Progenitor cell of endocrine pancreas (in vitro differentiated cells): ENCODE results near the gene FMR1NB. TPM values are rescaled to one million over a fixed set of nuclear protein-coding genes. Genes with fewer than 3 reads are reported as not detected.

Experiments used
- DNase-seq: peaks from one replicate; pipeline ENCODE4 v3.0.0; 2021; ENCODE audit warnings: low spot score; ENCODE audit not compliant: unreplicated experiment
- H3K27ac Mint-ChIP-seq: 2 replicates; pipeline ENCODE4 v1.8.0; 2021; ENCODE audit warnings: mild to moderate bottlenecking, moderate library complexity, mixed read lengths
- H3K27me3 Mint-ChIP-seq: 2 replicates; pipeline ENCODE4 v1.8.0; 2021; ENCODE audit warnings: mixed read lengths
- H3K36me3 Mint-ChIP-seq: 2 replicates; pipeline ENCODE4 v1.8.0; 2022; ENCODE audit warnings: mixed read lengths; ENCODE audit not compliant: insufficient read depth
- H3K4me1 Mint-ChIP-seq: 2 replicates; pipeline ENCODE4 v1.8.0; 2021; ENCODE audit warnings: low read depth, mixed read lengths
- H3K4me3 Mint-ChIP-seq: 2 replicates; pipeline ENCODE4 v1.8.0; 2021; ENCODE audit warnings: low read depth, mild to moderate bottlenecking, moderate library complexity, mixed read lengths
- H3K9me3 Mint-ChIP-seq: 2 replicates; pipeline ENCODE4 v1.8.0; 2021; ENCODE audit warnings: low read depth, mixed read lengths
- total RNA-seq: library from RNA; stranded (reverse); gene quantifications from 2 replicates; pipeline ENCODE4 v1.2.1, GENCODE V29; 2021
- TF ChIP-seq, protein P1 (sequence below): fragments of 200-600 bp; sonication (generic); IDR thresholded peaks from one replicate; pipeline ENCODE4 v1.5.0; 2021; ENCODE audit warnings: antibody characterized with exemption, mild to moderate bottlenecking; ENCODE audit not compliant: unreplicated experiment

Gene FMR1NB
- total RNA-seq, 1 donor from 2014 or later = not detected

DNA sequence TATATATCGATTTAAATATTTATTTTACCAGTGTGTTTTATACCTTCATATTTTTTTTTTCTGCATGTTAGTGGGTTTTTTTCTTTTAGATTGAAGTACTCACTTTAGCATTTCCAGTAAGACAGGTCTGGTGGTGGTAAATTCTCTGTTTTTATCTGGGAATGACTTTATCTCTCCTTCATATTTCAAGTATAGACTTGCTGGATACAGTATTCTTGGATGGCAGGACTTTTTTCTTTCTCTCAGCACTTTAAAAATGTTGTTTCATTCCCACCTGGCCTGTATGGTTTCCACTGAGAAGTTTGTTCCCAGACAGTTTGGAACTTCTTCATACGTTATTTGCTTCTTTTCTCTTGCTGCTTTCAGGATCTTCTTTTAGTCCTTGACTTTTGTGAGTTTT is 86.1 kb downstream of the FMR1NB start:
- Mint-ChIP-seq H3K36me3 (no peaks in the 10 kb centered on the region), H3K27ac (no peak overlapping the region), H3K4me1 (no peaks in the 10 kb centered on the region), H3K27me3 (no peaks in the 10 kb centered on the region), H3K9me3 (peaks cover 35% of the 10 kb centered on the region), H3K4me3 (no peak overlapping the region)
- TF ChIP-seq, protein P1, sequence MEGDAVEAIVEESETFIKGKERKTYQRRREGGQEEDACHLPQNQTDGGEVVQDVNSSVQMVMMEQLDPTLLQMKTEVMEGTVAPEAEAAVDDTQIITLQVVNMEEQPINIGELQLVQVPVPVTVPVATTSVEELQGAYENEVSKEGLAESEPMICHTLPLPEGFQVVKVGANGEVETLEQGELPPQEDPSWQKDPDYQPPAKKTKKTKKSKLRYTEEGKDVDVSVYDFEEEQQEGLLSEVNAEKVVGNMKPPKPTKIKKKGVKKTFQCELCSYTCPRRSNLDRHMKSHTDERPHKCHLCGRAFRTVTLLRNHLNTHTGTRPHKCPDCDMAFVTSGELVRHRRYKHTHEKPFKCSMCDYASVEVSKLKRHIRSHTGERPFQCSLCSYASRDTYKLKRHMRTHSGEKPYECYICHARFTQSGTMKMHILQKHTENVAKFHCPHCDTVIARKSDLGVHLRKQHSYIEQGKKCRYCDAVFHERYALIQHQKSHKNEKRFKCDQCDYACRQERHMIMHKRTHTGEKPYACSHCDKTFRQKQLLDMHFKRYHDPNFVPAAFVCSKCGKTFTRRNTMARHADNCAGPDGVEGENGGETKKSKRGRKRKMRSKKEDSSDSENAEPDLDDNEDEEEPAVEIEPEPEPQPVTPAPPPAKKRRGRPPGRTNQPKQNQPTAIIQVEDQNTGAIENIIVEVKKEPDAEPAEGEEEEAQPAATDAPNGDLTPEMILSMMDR = no peak
- no peak for DNase-seq

DNA sequence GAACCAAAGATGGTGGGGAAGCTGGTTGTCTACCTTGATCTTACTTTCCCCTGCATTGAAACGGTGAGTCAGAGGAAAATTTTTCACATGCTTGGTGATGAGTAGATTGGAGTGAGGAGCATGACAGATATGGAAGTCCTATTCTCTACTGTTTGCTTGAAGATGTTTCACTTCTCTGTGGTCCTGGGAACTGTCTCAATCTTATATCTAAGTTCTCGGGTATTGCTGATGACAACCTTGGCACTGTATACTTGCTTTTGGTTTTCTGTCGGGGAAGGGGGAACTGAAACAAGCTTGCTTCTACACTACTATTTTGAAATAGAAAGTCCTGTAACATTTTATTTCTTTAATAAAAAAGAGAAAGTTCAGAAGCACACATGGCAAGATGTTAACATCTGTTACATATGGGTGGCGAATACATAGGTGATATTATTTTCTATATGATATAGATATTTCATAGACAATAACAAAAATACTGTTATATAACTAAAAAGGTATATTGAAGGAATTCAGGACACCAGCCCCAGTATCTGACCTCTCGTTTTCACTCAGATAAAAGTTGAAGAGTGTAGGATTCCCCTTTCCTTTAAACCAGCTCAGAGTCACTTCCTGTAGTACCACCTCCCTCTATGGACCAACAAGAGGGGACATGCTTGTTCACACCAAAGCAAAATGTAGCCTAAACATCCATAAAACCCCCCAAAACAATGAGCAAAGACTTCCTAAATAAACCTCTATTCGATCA is 88.8 kb downstream of the FMR1NB start:
- Mint-ChIP-seq H3K9me3 (peaks cover 32% of the 10 kb centered on the region), H3K4me1 (no peaks in the 10 kb centered on the region), H3K27ac (no peak overlapping the region), H3K27me3 (no peaks in the 10 kb centered on the region), H3K4me3 (no peak overlapping the region), H3K36me3 (no peaks in the 10 kb centered on the region)
- TF ChIP-seq, protein P1 = no peak
- DNase-seq = no peak

DNA sequence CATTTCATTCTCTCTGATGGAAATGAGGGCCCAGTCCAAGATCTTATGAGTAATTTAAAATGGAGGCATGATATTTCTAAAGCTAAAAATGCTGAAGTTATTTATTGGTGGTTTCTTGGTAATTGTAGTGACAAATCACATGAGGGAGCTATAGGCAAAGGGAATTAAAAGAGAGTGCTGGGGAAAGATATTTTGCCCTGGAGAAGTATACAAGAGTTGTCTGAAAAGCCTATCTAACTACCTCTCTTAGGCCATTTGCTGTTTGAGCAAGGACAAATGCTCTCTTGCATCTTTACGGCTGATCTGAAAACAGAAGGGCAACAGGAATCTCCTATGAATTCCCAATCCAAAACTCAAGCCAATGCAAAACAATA is 89.4 kb downstream of the FMR1NB start:
- DNase-seq = no peak
- H3K9me3 Mint-ChIP-seq = peaks cover 30% of the 10 kb centered on the region
- no peak overlapping the region for H3K4me3 Mint-ChIP-seq

More for the DNA sequence above, 89.4 kb downstream of the FMR1NB start:
- H3K27ac Mint-ChIP-seq = no peak overlapping the region
- H3K27me3 Mint-ChIP-seq = no peaks in the 10 kb centered on the region
- TF ChIP-seq, protein P1 = no peak
- H3K36me3 Mint-ChIP-seq = no peaks in the 10 kb centered on the region
- H3K4me1 Mint-ChIP-seq = no peaks in the 10 kb centered on the region

Other genes starting within 250 kb of the FMR1NB start
- 68.3 and 70.8 TPM in 2 replicates for gene FMR1, start 69.4 kb upstream of the FMR1NB start, total RNA-seq